DOHH2 (cell line): ENCODE measurements around the gene EBF3.

Experiments
- H3F3A ChIP-seq: fragments of 200-600 bp; sonication (generic), shearing (Covaris generic); 2 replicates; pipeline ENCODE4 v1.6.0; 2016; ENCODE audit warnings: antibody characterized with exemption, mild to moderate bottlenecking; ENCODE audit not compliant: control insufficient read depth, insufficient read depth
- H3K27ac ChIP-seq: fragments of 200-600 bp; sonication (generic); 2 replicates; pipeline ENCODE4 v1.5.1; 2014; ENCODE audit warnings: low read depth, mild to moderate bottlenecking, low read length, moderate library complexity
- H3K27me3 ChIP-seq: fragments of 200-600 bp; sonication (generic); 2 replicates; pipeline ENCODE4 v1.6.1; 2014; ENCODE audit warnings: mild to moderate bottlenecking, low read length, mixed read lengths; ENCODE audit not compliant: control insufficient read depth
- H3K36me3 ChIP-seq: fragments of 200-600 bp; sonication (generic); 2 replicates; pipeline ENCODE4 v1.6.1; 2014; ENCODE audit warnings: mild to moderate bottlenecking, low read length, moderate library complexity, mixed read lengths; ENCODE audit not compliant: control insufficient read depth
- H3K4me1 ChIP-seq: fragments of 200-600 bp; sonication (generic); 2 replicates; pipeline ENCODE4 v1.6.1; 2014; ENCODE audit warnings: mild to moderate bottlenecking, low read length, mixed read lengths; ENCODE audit not compliant: control insufficient read depth
- H3K4me2 ChIP-seq: fragments of 200-600 bp; sonication (generic); 2 replicates; pipeline ENCODE4 v1.6.0; 2014; ENCODE audit warnings: mild to moderate bottlenecking, low read length, moderate library complexity
- H3K4me3 ChIP-seq: fragments of 200-600 bp; sonication (generic); 2 replicates; pipeline ENCODE4 v1.5.1; 2014; ENCODE audit warnings: mild to moderate bottlenecking, low read length, mixed read lengths
- H3K79me2 ChIP-seq: fragments of 200-600 bp; sonication (generic); 2 replicates; pipeline ENCODE4 v1.6.1; 2014; ENCODE audit warnings: mild to moderate bottlenecking, low read length, mixed read lengths; ENCODE audit not compliant: control insufficient read depth
- H3K9me2 ChIP-seq: fragments of 200-600 bp; sonication (generic); replicated peaks from 2 replicates; pipeline ENCODE4 v1.6.1; 2014; ENCODE audit warnings: mild to moderate bottlenecking, low read length, mixed read lengths; ENCODE audit not compliant: control insufficient read depth
- H3K9me3 ChIP-seq: fragments of 200-600 bp; sonication (generic); 2 replicates; pipeline ENCODE4 v1.6.1; 2014; ENCODE audit warnings: antibody characterized with exemption, low read length, mixed read lengths; ENCODE audit not compliant: control insufficient read depth, insufficient read depth
- H4K20me1 ChIP-seq: fragments of 200-600 bp; sonication (generic); 2 replicates; pipeline ENCODE4 v1.6.0; 2014; ENCODE audit warnings: low read depth, mild to moderate bottlenecking, antibody characterized with exemption, low read length, moderate library complexity; ENCODE audit not compliant: control insufficient read depth, insufficient read depth
- EZH2phosphoT487 ChIP-seq: fragments of 200-600 bp; sonication (generic); IDR thresholded peaks from 2 replicates; pipeline ENCODE4 v1.6.1; 2017; ENCODE audit warnings: borderline replicate concordance, mild to moderate bottlenecking, antibody characterized with exemption, low read length, moderate library complexity, mixed read lengths
- TF ChIP-seq, protein P1 (sequence below): fragments of 200-600 bp; sonication (generic); IDR thresholded peaks from one replicate; pipeline ENCODE4 v1.5.1; 2014; ENCODE audit warnings: antibody characterized with exemption, mild to moderate bottlenecking, low read depth, low read length; ENCODE audit not compliant: poor library complexity, severe bottlenecking

Gene EBF3

DNA sequence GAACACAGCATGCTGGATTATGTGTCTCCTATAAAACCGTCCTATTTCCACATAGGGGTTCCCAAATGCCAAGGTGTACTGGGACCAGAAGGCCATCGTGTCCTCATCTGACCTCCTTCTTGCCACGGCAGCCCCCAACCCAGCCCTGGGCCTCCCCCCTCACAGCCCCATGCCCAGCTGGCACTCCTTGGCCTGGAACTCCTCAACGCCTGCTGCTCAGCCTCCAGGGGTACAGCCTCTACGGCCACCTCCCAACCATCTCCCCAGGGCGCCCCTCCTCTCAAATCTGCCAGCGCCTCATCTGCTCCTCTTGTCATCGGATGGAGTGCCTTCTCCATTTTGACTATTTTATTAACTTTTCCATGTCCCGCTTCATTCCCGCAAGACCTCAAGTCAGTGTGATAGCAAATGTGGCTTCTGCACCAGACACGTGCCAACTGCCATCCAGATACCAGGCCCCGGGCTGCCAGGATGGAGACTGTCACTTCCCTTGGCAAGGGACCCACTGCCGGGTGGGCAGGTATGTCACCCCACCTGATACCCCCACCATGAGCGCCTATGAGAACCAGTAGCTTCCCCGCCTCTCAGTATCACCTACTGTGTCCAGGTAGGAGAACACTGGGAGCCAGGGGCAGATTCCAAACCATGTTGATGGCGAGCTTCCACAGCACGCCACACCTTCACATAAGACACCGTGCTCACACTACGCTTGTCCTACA, 106.7 kb downstream of the EBF3 start:
- H3K27ac ChIP-seq: no peak overlapping the region
- no peaks in the 10 kb centered on the region for H3K27me3 ChIP-seq
- H3K79me2 ChIP-seq: no peaks in the 10 kb centered on the region
- H3K4me2 ChIP-seq: no peak overlapping the region
- no peaks in the 10 kb centered on the region for H3K4me1 ChIP-seq
- no peaks in the 10 kb centered on the region for H3K9me3 ChIP-seq
- H3K36me3 ChIP-seq: no peaks in the 10 kb centered on the region
- no peaks in the 10 kb centered on the region for H4K20me1 ChIP-seq
- H3K4me3 ChIP-seq: no peak overlapping the region
- no peaks in the 10 kb centered on the region for H3K9me2 ChIP-seq
- no peak for TF ChIP-seq EZH2phosphoT487
- TF ChIP-seq, protein P1, sequence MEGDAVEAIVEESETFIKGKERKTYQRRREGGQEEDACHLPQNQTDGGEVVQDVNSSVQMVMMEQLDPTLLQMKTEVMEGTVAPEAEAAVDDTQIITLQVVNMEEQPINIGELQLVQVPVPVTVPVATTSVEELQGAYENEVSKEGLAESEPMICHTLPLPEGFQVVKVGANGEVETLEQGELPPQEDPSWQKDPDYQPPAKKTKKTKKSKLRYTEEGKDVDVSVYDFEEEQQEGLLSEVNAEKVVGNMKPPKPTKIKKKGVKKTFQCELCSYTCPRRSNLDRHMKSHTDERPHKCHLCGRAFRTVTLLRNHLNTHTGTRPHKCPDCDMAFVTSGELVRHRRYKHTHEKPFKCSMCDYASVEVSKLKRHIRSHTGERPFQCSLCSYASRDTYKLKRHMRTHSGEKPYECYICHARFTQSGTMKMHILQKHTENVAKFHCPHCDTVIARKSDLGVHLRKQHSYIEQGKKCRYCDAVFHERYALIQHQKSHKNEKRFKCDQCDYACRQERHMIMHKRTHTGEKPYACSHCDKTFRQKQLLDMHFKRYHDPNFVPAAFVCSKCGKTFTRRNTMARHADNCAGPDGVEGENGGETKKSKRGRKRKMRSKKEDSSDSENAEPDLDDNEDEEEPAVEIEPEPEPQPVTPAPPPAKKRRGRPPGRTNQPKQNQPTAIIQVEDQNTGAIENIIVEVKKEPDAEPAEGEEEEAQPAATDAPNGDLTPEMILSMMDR: no peak
- no peaks in the 10 kb centered on the region for H3F3A ChIP-seq

DNA sequence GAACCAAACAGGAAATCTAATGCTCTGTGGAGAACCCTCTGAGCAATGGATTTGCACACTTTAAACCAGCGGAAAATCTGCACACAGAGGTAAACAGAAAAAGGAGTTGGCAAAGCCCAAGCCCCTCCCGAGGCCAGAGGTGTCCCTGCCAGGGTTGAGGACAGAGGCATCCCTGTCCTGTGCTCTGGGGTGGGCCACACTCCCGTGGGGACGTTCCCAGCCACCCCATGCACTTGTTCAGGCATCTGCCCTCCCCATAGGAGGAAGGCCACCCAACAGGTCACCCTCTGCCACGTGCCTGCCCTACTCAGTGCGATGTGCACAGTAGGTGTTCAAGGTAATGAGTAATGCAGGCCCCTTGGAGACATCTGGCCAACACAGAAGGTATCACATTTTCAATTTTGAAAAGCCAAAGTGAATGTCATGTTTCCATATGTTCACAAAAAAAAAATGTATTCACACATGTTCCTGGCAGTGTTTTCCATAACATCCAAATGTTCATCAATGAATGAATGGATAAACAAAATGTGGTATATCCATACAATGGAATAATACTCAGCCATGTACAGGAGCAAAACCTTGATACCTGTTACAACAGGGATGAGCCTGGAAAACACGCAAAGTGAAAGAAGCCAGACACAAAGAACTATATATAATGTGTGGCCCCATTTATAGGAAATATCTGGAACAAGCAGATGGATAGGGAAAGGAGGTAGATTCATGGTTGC, 108.1 kb downstream of the EBF3 start:
- Histone ChIP-seq H4K20me1 (no peaks in the 10 kb centered on the region), H3K79me2 (no peaks in the 10 kb centered on the region), H3K4me2 (no peak overlapping the region), H3K9me3 (no peaks in the 10 kb centered on the region), H3K27ac (no peak overlapping the region), H3K36me3 (no peaks in the 10 kb centered on the region), H3K9me2 (no peaks in the 10 kb centered on the region), H3F3A (no peaks in the 10 kb centered on the region), H3K4me3 (no peak overlapping the region), H3K27me3 (no peaks in the 10 kb centered on the region), H3K4me1 (no peaks in the 10 kb centered on the region)
- TF ChIP-seq, protein P1: no peak
- TF ChIP-seq EZH2phosphoT487: no peak

- no peak for TF ChIP-seq EZH2phosphoT487
- TF ChIP-seq, protein P1: no peak
- H3K9me3 ChIP-seq: no peaks in the 10 kb centered on the region
- H3K9me2 ChIP-seq: no peaks in the 10 kb centered on the region
- no peaks in the 10 kb centered on the region for H3K79me2 ChIP-seq
- H3K4me1 ChIP-seq: no peaks in the 10 kb centered on the region
- H3F3A ChIP-seq: no peaks in the 10 kb centered on the region
- no peaks in the 10 kb centered on the region for H4K20me1 ChIP-seq
- no peak overlapping the region for H3K4me2 ChIP-seq
- no peaks in the 10 kb centered on the region for H3K36me3 ChIP-seq
- H3K27ac ChIP-seq: no peak overlapping the region
- no peaks in the 10 kb centered on the region for H3K27me3 ChIP-seq
- H3K4me3 ChIP-seq: no peak overlapping the region
Measured at GRCh38 chr10:129854796-129855705, 109.0 kb downstream of the EBF3 start.
